Measurements from ENCODE around the gene ZBTB8B.
A peak's percentile ranks its signal among the peaks of the same experiment; 100 is the strongest.
"Not testable (repeated sequence)": the region's sequence is repeated elsewhere in the genome, so short reads cannot be mapped to it uniquely, and the experiment has no call there.

ZBTB8B gene

GRCh38 chr1:32464716-32465577, at the start of gene ZBTB8B:
Gene ZBTB8B (plus strand): TSS chr1:32465072. CDS start chr1:32470625, 5,553 bp downstream.
- DNase-seq (ENCODE audit: low read depth) = peak; percentile 57

DNA sequence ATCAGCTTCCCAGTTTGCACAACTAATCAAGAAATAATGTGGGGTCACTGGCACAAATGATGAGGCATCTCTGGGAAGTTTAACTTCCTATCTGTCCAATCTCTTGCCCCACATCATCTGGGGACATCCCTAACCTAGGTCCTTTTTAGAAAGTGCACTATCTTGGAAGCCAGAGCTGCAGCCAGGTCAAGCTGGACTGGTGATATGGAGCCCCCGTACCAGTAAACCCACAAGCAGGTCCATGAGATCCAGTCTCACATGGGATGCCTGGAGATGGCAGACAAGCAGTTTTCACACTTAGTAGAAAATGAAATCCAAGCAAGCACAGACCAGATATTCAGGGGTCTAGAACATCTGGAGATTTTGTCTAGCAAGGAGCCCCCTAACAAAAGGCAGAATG, 43.1 kb upstream of the ZBTB8B start:
- DNase-seq (ENCODE audit: low read depth) = no peak

GRCh38 chr1:32426489-32427255, 38.2 kb upstream of the ZBTB8B start:
- DNase-seq (ENCODE audit: low read depth) = peak; percentile 30

DNA sequence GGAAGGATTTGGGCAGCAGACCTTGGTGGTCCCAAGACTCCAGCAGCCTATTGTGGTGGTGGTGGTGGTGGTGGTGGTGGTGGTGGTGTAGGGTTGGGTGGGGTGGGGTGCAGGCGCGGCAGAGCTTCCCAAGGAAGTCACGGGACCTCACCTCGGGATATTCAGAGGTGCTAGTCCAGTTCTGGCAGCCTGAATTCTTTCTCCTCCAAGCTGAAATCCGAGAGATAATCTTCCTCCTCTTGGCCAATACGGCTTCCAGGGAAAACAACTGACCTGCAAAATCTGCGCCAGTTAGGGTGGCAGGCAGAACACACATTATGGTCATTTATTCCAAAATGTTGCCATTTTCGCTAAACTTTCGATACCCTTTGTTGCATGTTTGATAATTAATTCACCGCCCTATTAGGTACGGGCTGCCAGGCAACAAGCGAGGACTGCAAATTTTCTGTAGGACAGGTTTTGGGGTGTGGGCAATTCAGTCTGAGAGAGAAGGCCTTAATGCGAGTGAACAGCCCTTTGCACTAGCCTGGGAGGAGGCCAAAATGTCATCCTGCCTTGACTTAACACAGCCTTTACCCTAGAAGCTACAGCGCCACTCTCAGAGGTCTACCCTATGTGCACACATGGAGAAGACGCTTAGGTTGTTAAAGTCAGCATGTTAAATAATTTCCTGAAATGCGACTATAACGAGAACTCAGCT, 37.5 kb upstream of the ZBTB8B start:
- no peak for DNase-seq (ENCODE audit: low read depth)

DNA sequence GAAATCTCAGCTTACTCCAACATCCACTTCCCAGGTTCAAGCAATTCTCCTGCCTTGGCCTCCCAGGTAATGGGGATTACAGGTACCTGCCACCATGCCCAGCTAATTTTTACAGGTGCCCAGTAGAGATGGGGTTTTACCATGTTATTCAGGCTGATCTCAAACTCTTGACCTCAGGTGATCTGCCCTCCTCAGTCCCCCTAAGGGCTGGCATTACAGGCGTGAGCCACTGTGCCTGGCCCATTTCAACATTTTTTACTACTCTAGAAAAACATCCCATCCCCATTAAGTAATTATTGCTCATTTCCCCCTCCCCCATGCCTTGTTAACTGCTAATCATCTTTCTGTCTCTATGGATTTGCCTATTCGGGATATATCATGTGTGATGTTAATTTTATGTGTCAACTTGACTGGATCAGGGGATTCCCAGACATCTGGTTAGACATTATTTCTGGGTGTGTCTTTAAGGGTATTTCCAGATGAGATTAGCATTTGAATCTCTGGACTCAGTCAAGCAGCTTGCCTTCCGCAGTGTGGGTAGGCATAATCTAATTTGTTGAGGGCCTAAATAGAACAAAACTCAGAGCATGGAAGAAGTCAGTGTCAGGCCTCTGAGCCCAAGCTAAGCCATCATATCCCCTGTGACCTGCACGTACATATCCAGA, 33.0 kb upstream of the ZBTB8B start:
- no peak for DNase-seq (ENCODE audit: low read depth)

DNA sequence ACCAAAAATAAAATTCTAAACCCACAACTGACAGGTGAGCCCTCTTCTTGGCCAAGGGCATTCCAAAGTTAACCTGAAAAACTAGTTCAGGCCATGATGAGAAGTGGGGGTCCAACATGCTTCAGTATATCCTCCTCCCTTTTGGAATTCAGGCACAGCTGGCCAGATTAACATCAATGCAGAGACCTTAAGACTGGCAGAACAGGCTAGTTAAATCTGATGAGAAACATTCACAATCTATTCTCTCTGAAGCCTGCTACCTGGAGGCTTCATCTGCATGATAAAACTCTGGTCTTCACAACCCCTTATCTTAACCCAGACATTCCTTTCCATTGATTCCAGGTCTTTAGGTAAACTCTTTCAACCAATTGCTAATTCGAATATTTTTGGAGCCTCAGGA, 26.7 kb upstream of the ZBTB8B start:
- no peak for DNase-seq (ENCODE audit: low read depth)

DNA sequence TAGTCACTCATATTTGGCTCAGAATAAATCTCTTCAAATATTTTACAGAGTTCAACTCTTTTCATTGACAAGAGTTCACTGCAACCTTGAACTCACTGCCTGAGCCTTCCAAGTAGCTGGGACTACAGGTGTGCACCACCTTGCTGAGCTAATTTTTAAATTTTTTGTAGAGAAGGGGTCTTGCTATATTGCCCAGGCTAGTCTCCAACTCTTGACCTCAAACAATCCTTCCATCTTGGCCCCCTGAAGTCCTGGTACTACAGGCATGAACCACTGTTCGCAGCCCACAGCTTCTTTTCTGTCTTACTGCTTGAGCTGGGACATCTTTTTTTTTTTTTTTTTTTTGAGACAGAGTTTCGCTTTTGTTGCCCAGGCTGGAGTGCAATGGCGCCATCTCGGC, 26.1 kb upstream of the ZBTB8B start:
- DNase-seq (ENCODE audit: low read depth) = not testable (repeated sequence)

GRCh38 chr1:32441467-32441866, 23.4 kb upstream of the ZBTB8B start:
- not testable (repeated sequence) for DNase-seq (ENCODE audit: low read depth)

- DNase-seq (ENCODE audit: low read depth) = peak; percentile 86
These were observed 17.2 kb upstream of the ZBTB8B start for GRCh38 chr1:32447469-32448185.

DNA sequence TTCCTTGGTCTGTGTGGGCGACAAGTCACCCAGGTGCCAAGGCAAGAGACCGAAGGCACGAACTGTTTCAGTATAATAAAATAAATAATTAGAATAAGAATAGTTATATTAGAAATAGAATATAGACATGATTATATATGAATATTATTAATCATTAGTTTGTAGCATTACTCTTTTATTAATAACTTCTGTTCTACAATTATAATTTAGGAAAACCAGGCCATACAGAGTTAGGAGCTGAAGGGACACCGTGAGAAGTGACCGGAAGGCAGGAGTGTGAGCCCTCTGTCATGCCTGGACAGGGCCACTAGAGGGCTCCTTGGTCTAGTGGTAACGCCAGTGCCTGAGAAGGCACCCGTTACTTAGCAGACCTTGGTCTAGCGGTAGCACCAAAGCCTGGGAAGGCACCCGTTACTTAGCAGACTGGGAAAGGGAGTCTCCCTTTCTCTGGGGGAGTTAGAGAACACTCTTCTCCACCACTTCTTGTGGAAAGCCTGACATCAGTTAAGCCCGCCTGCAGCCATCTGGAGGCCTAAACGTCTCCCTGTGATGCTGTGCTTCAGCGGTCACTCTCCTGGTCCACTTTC, 16.6 kb upstream of the ZBTB8B start:
- peak; percentile 81 for DNase-seq (ENCODE audit: low read depth)

GRCh38 chr1:32448773-32449456, 16.0 kb upstream of the ZBTB8B start:
- DNase-seq (ENCODE audit: low read depth) = no peak

GRCh38 chr1:32449457-32449831, 15.4 kb upstream of the ZBTB8B start:
- DNase-seq (ENCODE audit: low read depth) = not testable (repeated sequence)

DNA sequence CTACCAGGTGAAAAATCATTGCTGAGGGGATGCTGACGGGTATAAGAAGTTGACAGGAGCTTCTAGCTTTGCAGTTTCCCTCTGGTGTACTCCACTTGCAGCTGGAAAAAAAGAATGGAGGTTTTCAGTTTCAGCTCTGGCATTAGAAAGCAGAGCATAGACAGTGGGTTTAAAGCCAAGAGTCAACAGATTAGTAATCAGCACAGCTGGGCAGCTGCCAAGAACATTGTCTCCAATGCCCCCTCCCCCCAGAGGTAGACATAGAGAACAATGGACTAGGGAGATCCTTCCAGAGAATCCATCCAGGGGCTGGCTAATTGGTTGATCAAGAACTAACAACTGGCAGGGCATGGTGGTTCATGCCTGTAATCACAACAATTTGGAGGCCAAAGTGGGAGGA, 10.1 kb upstream of the ZBTB8B start:
- peak; percentile 16 for DNase-seq (ENCODE audit: low read depth)

- no peak for DNase-seq (ENCODE audit: low read depth)
These were observed 8.9 kb upstream of the ZBTB8B start for GRCh38 chr1:32455958-32456357.

DNA sequence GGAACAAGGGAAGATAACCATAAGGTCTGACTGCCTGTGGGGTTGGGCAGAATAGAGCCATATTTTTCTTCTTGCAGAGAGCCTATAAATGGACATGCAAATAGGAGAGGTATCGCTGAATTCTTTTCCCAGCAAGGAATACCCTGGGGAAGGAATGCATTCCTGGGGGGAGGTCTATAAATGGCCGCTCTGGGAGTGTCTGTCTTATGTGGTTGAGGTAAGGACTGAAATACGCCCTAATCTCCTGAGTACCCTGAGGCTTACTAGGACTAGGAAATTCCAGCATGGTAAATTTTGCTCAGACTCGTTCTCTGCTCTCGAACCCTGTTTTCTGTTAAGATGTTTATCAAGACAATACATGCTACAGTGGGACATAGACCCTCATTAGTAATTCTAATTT, 6.1 kb upstream of the ZBTB8B start:
- DNase-seq (ENCODE audit: low read depth) = not testable (repeated sequence)

GRCh38 chr1:32462977-32463376, 1.9 kb upstream of the ZBTB8B start:
- not testable (repeated sequence) for DNase-seq (ENCODE audit: low read depth)

- DNase-seq (ENCODE audit: low read depth) = no peak
These were observed 619 bp upstream of the ZBTB8B start for GRCh38 chr1:32464191-32464715.

DNA sequence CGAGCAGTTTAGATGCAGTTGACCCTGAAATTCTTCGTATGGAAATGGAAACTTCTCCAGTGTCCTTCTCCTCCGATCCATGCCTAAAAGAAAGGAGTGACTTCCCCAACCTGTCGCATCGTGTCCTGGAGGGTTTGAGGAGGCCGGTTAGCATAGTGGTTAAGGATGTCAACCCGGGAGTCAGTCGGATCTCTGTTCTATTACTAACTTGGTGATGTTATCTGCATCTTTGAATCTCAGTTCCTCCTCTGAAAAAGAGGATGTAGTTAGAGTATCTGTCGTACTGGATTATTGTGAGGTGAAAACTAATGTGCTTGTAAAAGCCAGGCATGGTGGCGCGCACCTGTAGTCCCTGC, 684 bp downstream of the ZBTB8B start:
- DNase-seq (ENCODE audit: low read depth) = no peak

DNA sequence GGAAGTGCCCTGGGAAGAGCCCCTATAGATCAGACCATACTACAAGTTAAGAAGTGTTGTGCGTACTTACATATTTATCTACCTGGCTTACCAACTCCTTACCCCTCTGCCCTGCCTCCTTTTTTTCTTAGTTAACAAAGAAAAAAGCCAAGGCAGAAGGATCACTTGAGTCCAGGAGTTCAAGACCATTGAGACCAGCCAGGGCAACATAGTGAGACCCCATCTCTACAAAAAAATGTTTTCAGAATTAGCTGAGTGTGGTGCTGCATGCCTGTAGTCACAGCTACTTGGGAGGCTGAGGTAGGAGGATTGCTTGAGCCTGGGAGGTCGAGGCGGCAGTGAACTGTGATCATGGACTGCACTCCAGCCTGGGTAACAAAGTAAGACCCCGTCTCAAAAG, 1.9 kb downstream of the ZBTB8B start:
- no peak for DNase-seq (ENCODE audit: low read depth)

DNA sequence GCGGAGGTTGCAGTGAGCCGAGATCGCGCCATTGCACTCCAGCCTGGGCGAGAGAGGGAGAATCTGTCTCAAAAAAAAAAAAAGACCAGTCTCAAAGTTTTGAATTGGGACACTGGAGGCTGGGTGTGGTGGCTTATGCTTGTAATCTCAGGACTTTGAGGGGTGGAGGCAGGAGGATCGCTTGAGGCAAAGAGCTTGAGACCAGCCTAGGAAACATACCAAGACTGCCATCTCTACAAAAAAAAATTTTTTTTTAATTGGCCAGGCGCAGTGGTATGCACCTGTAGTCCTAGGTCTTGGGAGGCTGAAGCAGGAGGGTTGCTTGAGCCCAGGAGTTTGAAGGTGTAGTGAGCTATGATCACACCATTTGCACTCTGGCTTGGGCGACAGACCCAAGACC, 3.9 kb downstream of the ZBTB8B start:
- DNase-seq (ENCODE audit: low read depth) = no peak

Data from EH (cell line).